Kidney (tissue), 14 donors: ENCODE data around the gene ESR2. TPM values are rescaled to one million over a fixed set of nuclear protein-coding genes. Genes with fewer than 3 reads are reported as not detected.

Experiments
- DNase-seq, 5 donors: peaks; one replicate each; pipeline ENCODE4 v3.0.0-alpha.2; 2013 to 2020
- FAIRE-seq: peaks from 2 replicates; lab custom pipeline; 2012; peaks lifted over from hg19 to GRCh38; lab: Jason Lieb, UNC
- H3K27ac ChIP-seq, 2 donors: one replicate each; pipeline ENCODE4 v1.7.0; 2013; ENCODE audit warnings: low read depth in 2 of 2, low read length in 2 of 2, inconsistent platforms in 1 of 2
- H3K27me3 ChIP-seq: one replicate; pipeline ENCODE4 v1.7.1; 2013; ENCODE audit warnings: low read length, inconsistent platforms; ENCODE audit not compliant: control insufficient read depth, insufficient read depth
- H3K36me3 ChIP-seq, 3 donors: one replicate each; pipeline versions ENCODE4 v1.7.0 to v1.7.1; 2013; ENCODE audit warnings: low read length in 3 of 3, control low read depth in 1 of 3, inconsistent platforms in 1 of 3; ENCODE audit not compliant: insufficient read depth in 3 of 3, control insufficient read depth in 2 of 3
- H3K4me1 ChIP-seq, 3 donors: one replicate each; pipeline versions ENCODE4 v1.7.0 to v1.7.1; 2013; ENCODE audit warnings: low read length in 3 of 3, inconsistent platforms in 1 of 3, low read depth in 1 of 3; ENCODE audit not compliant: control insufficient read depth in 2 of 3, insufficient read depth in 2 of 3
- H3K4me3 ChIP-seq, 3 donors: one replicate each; pipeline versions ENCODE4 v1.7.0 to v1.8.1; 2013; ENCODE audit warnings: low read length in 3 of 3, control low read depth in 1 of 3, inconsistent platforms in 1 of 3
- H3K9ac ChIP-seq, 3 donors: one replicate each; pipeline versions ENCODE4 v1.7.0 to v1.7.1; 2013; ENCODE audit warnings: low read length in 3 of 3, control low read depth in 1 of 3, inconsistent platforms in 1 of 3
- H3K9me3 ChIP-seq, 3 donors: one replicate each; pipeline versions ENCODE4 v1.7.0 to v1.7.1; 2013; ENCODE audit warnings: low read length in 3 of 3, control low read depth in 1 of 3, inconsistent platforms in 1 of 3; ENCODE audit not compliant: control insufficient read depth in 2 of 3, insufficient read depth in 1 of 3
- CTCF ChIP-seq: IDR thresholded peaks from 3 replicates; pipeline ENCODE4 v1.5.1; 2012; ENCODE audit warnings: mild to moderate bottlenecking, moderate library complexity, borderline replicate concordance; ENCODE audit not compliant: insufficient read depth; ENCODE audit errors: extremely low read depth
- intact Hi-C: fragments of 100-400 bp; cut with DNase I; formaldehyde crosslinking; loops from one replicate; pipeline ENCODE4 v1.11.1; 2022
- polyA plus RNA-seq: library from polyadenylated mRNA; stranded (reverse); fragments of 350-450 nt; fragmentation: Illumina TruSeq; extraction: RNeasy Lipid Tissue Mini Kit (QIAGEN cat#74804); gene quantifications from one replicate; pipeline ENCODE4 v1.2.3, GENCODE V29; 2014; ENCODE audit warnings: low read depth, low replicate concordance; ENCODE audit not compliant: insufficient read depth
- total RNA-seq: library from RNA; stranded (reverse); fragmentation: NEBNext Ultra II Directional; extraction: Animal tissue kit (Norgen Biotek cat#: 25700); gene quantifications from one replicate; pipeline ENCODE4 v1.2.1, GENCODE V29; 2021
- donor health status: control.
- donor health status: control.
- donor health status: control.
- donor health status: control.
- donor health status: control.
- donor health status: DM: yes; HTN: yes; CAD: no.
- donor health status: Normal renal cell carcinoma (clear cell type).

ESR2 gene
- total and polyA plus RNA-seq, 2 donors from 2014 or later, result 2.5 TPM; not detected in 1

GRCh38 chr14:64075613-64076005 lies 218.6 kb downstream of the ESR2 start:
- Histone ChIP-seq H3K9ac (no peak overlapping the region), H3K4me3 (no peak overlapping the region), H3K36me3 (peaks cover 5 to 65% (median 19%) of the 10 kb centered on the region in 3 donors), H3K27ac (no peak overlapping the region), H3K4me1 (no peaks in the 10 kb centered on the region), H3K27me3 (no peaks in the 10 kb centered on the region), H3K9me3 (no peaks in the 10 kb centered on the region)
- DNase-seq (no peak), FAIRE-seq (no peak)
- no peak for TF ChIP-seq CTCF
- intact Hi-C loops, result no loop called here

GRCh38 chr14:64074961-64075612 lies 219.1 kb downstream of the ESR2 start:
- no peak for TF ChIP-seq CTCF
- intact Hi-C loops, result no loop called here
- Histone ChIP-seq H3K9me3 (no peaks in the 10 kb centered on the region), H3K27ac (no peak overlapping the region), H3K36me3 (peaks cover 5 to 65% (median 15%) of the 10 kb centered on the region in 3 donors), H3K27me3 (no peaks in the 10 kb centered on the region), H3K9ac (no peak overlapping the region), H3K4me1 (no peaks in the 10 kb centered on the region), H3K4me3 (no peak overlapping the region)
- FAIRE-seq, result no peak
- DNase-seq, result peak in 1 of 5 donors; percentile 22

- no peak overlapping the region for H3K9ac ChIP-seq
- H3K27ac ChIP-seq, result no peak overlapping the region
- H3K27me3 ChIP-seq, result no peaks in the 10 kb centered on the region
- no peaks in the 10 kb centered on the region for H3K9me3 ChIP-seq
- DNase-seq (no peak), FAIRE-seq (no peak)
- H3K4me1 ChIP-seq, result no peaks in the 10 kb centered on the region
- TF ChIP-seq CTCF, result no peak
- no peak overlapping the region for H3K4me3 ChIP-seq
- intact Hi-C loops, result no loop called here
- H3K36me3 ChIP-seq, result peaks cover 5 to 64% (median 24%) of the 10 kb centered on the region in 3 donors
Observed at GRCh38 chr14:64069634-64070359, 224.4 kb downstream of the ESR2 start.
